PFSK-1 (cell line): ENCODE results near the gene TMEM140.

Experiments used
- FOXP2 ChIP-seq: optimal IDR thresholded peaks from 2 replicates; pipeline ENCODE3; 2011; ENCODE audit warnings: borderline replicate concordance, control low read depth, inconsistent platforms; ENCODE audit not compliant: insufficient read depth; ENCODE audit errors: extremely low read length, extremely low read depth
- POLR2AphosphoS5 ChIP-seq: IDR thresholded peaks from 2 replicates; pipeline ENCODE4 v1.6.1; 2012; ENCODE audit warnings: low read depth, mild to moderate bottlenecking, control low read depth, low read length, moderate library complexity
- SIN3A ChIP-seq: IDR thresholded peaks from 2 replicates; pipeline ENCODE4 v1.6.1; 2012; ENCODE audit warnings: mild to moderate bottlenecking, low read length, moderate library complexity, borderline replicate concordance; ENCODE audit not compliant: insufficient read depth

- no peak for TF ChIP-seq POLR2AphosphoS5
- no peak for TF ChIP-seq SIN3A
- no peak for TF ChIP-seq FOXP2
These were observed 28.1 kb downstream of the TMEM140 start for GRCh38 chr7:135175931-135176330.
